GM13977 (cell line): ENCODE results near the gene KCNC1.

ENCODE experiments used
- DNase-seq: peaks from one replicate; pipeline ENCODE4 v3.0.0; 2012; ENCODE audit warnings: low spot score
- CTCF ChIP-seq: IDR thresholded peaks from 2 replicates; pipeline ENCODE4 v1.5.1; 2012; ENCODE audit warnings: mild to moderate bottlenecking, control low read depth; ENCODE audit not compliant: insufficient read depth; ENCODE audit errors: extremely low read depth, missing control alignments
- in situ Hi-C: fragments of 300-500 bp; cut with MboI; formaldehyde crosslinking; loops from one replicate; pipeline ENCODE4 v1.12.0; 2022; ENCODE audit warnings: low sequenced_read_pairs, low pct_unique_long_range_greater_than_20kb, mixed read lengths, inconsistent platforms; ENCODE audit not compliant: unreplicated experiment

Gene KCNC1

GRCh38 chr11:17762309-17762974 is 27.9 kb downstream of the KCNC1 start:
- peak; percentile 20 for TF ChIP-seq CTCF
- DNase-seq = peak; percentile 47
- in situ Hi-C loops = loop anchor here (10.0 kb wide), 1 partner anchor 212 kb away; no protein-coding TSS in a partner anchor

DNA sequence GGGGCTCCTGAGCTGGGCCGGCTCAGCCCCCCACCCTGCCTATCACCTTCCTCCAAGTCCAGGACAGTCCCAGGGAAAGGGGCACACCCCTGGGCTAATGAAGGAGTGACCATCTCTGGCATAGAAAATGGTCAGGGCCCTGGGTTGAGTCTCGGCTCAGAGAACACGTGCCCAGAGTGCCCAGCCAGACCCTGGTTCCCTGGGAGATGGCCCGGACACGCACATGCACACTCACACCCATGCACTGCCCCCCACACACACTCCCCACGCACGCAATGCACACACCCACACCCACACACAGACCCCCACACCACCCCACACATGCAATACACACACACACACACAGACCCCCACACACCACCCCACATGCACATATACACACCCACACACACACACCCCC is 28.7 kb downstream of the KCNC1 start:
- no peak for DNase-seq
- in situ Hi-C loops = loop anchor here (10.0 kb wide), 1 partner anchor 212 kb away; no protein-coding TSS in a partner anchor
- TF ChIP-seq CTCF = no peak

- DNase-seq = no peak
- no peak for TF ChIP-seq CTCF
- in situ Hi-C loops = loop anchor here (10.0 kb wide), 1 partner anchor 211 kb away; no protein-coding TSS in a partner anchor
Observed at GRCh38 chr11:17763703-17764102, 29.1 kb downstream of the KCNC1 start.

GRCh38 chr11:17764446-17765218 is 30.1 kb downstream of the KCNC1 start:
- DNase-seq = no peak
- in situ Hi-C loops = loop anchor here (10.0 kb wide), 1 partner anchor 210 kb away; no protein-coding TSS in a partner anchor

GRCh38 chr11:17765356-17766072 is 30.9 kb downstream of the KCNC1 start:
- no peak for DNase-seq
- in situ Hi-C loops = loop anchor here (10.0 kb wide), 1 partner anchor 209 kb away; no protein-coding TSS in a partner anchor
- no peak for TF ChIP-seq CTCF

More at GRCh38 chr11:17764446-17765218, 30.1 kb downstream of the KCNC1 start:
- TF ChIP-seq CTCF = no peak

DNA sequence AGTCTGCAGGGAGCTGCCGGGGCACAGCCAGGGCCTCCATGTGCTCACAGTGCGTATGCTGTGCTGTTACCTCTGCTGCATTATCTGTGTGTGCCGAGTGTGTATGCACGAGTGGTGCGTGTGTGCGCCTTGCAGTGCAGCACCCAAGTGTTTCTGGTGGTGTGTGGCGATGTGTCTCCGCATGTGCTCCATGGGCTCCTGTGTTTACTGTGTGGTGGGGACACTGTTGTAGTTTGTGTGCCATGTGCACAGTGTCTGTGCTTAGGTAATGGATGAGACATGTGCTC is 31.4 kb downstream of the KCNC1 start:
- no peak for TF ChIP-seq CTCF
- in situ Hi-C loops = loop anchor here (10.0 kb wide), 1 partner anchor 209 kb away; no protein-coding TSS in a partner anchor
- no peak for DNase-seq
